Sciatic nerve (tissue), 2 donors: Measurements from ENCODE around the gene C5AR2. TPM values are rescaled to one million over a fixed set of nuclear protein-coding genes. Genes with fewer than 3 reads are reported as not detected.
A peak's percentile ranks its signal among the peaks of the same experiment; 100 is the strongest.
"Not testable (repeated sequence)": the region's sequence is repeated elsewhere in the genome, so short reads cannot be mapped to it uniquely, and the experiment has no call there.

Experiments used
- ATAC-seq: fragments of 200-7000 bp; cut with Tn5 transposase; one replicate; pipeline ENCODE4 v1.9.1; 2020; ENCODE audit warnings: mild to moderate bottlenecking, moderate library complexity
- DNase-seq: peaks from one replicate; pipeline ENCODE4 v3.0.0-alpha.2; 2020; ENCODE audit warnings: low spot score
- intact Hi-C: fragments of 100-400 bp; cut with DNase I; formaldehyde crosslinking; loops from one replicate; pipeline ENCODE4 v1.14.2; 2022
- total RNA-seq: library from RNA; stranded (reverse); fragmentation: NEBNext Ultra II Directional; extraction: Animal tissue kit (Norgen Biotek cat#: 25700); gene quantifications from one replicate; pipeline ENCODE4 v1.2.1, GENCODE V29; 2021
- donor health status: DM: no; HTN: no; CAD: no.
- donor health status: DM: no; HTN: no; CAD: no.

The C5AR2 gene
- total RNA-seq, 1 donor from 2014 or later: 6.1 TPM

- ATAC-seq (no peak), DNase-seq (no peak)
- intact Hi-C loops: no loop called here
These were observed 21.3 kb downstream of the C5AR2 start for GRCh38 chr19:47353307-47353712.

GRCh38 chr19:47356900-47357299, 24.9 kb downstream of the C5AR2 start:
- intact Hi-C loops: no loop called here
- no peak for DNase-seq
- ATAC-seq: no peak

- intact Hi-C loops: no loop called here
- no peak for ATAC-seq
- no peak for DNase-seq
These were observed 26.1 kb downstream of the C5AR2 start for GRCh38 chr19:47357788-47358680.

GRCh38 chr19:47358936-47359335, 27.0 kb downstream of the C5AR2 start:
- intact Hi-C loops: no loop called here
- DNase-seq: no peak
- ATAC-seq: no peak

GRCh38 chr19:47362321-47362720, 30.3 kb downstream of the C5AR2 start:
- ATAC-seq: no peak

GRCh38 chr19:47363758-47364531, 32.0 kb downstream of the C5AR2 start:
- intact Hi-C loops: no loop called here
- no peak for DNase-seq
- ATAC-seq: no peak

More at GRCh38 chr19:47362321-47362720, 30.3 kb downstream of the C5AR2 start:
- intact Hi-C loops: no loop called here
- no peak for DNase-seq

- not testable (repeated sequence) for DNase-seq, ATAC-seq
- intact Hi-C loops: loop anchor here (5.0 kb wide), 1 partner anchor 1703 kb away; no protein-coding TSS in a partner anchor
These were observed 33.5 kb downstream of the C5AR2 start for GRCh38 chr19:47365455-47365854.

- DNase-seq (no peak), ATAC-seq (peak; percentile 10)
- intact Hi-C loops: no loop called here
These were observed 38.2 kb downstream of the C5AR2 start for GRCh38 chr19:47370045-47370611.

GRCh38 chr19:47371261-47371660, 39.3 kb downstream of the C5AR2 start:
- intact Hi-C loops: no loop called here
- no peak for DNase-seq
- ATAC-seq: no peak

GRCh38 chr19:47372603-47373002, 40.6 kb downstream of the C5AR2 start:
- intact Hi-C loops: no loop called here
- no peak for ATAC-seq
- DNase-seq: no peak

- intact Hi-C loops: no loop called here
- ATAC-seq (no peak), DNase-seq (no peak)
These were observed 41.6 kb downstream of the C5AR2 start for GRCh38 chr19:47373246-47374240.

- ATAC-seq (no peak), DNase-seq (no peak)
- intact Hi-C loops: no loop called here
These were observed 43.1 kb downstream of the C5AR2 start for GRCh38 chr19:47374876-47375693.

- no peak for ATAC-seq
- no peak for DNase-seq
- intact Hi-C loops: no loop called here
These were observed 44.0 kb downstream of the C5AR2 start for GRCh38 chr19:47375694-47376588.

GRCh38 chr19:47376589-47377144, 44.7 kb downstream of the C5AR2 start:
- DNase-seq: no peak
- intact Hi-C loops: no loop called here
- ATAC-seq: no peak

- intact Hi-C loops: no loop called here
- DNase-seq (no peak), ATAC-seq (no peak)
These were observed 45.3 kb downstream of the C5AR2 start for GRCh38 chr19:47377208-47377701.

- DNase-seq (no peak), ATAC-seq (no peak)
- intact Hi-C loops: no loop called here
These were observed 45.8 kb downstream of the C5AR2 start for GRCh38 chr19:47377801-47378200.
